H9 (cell line): ENCODE measurements around the gene PDCD10. TPM values are rescaled to one million over a fixed set of nuclear protein-coding genes. Genes with fewer than 3 reads are reported as not detected.
A peak's percentile ranks its signal among the peaks of the same experiment; 100 is the strongest.

Experiments
- DNase-seq: peaks from one replicate; pipeline ENCODE4 v3.0.0-alpha.2; 2017
- H2AFZ ChIP-seq: one replicate; pipeline ENCODE4 v1.6.1; 2013; ENCODE audit warnings: mild to moderate bottlenecking, low read length, control low read depth, moderate library complexity
- H2AK5ac ChIP-seq: 2 replicates; pipeline ENCODE4 v1.6.1; 2013; ENCODE audit warnings: low read length, control low read depth, mixed read lengths; ENCODE audit not compliant: insufficient read length
- H2BK120ac ChIP-seq: one replicate; pipeline ENCODE4 v1.6.1; 2013; ENCODE audit warnings: low read depth, mild to moderate bottlenecking, low read length, control low read depth, inconsistent platforms; ENCODE audit not compliant: poor library complexity, severe bottlenecking
- H2BK12ac ChIP-seq: 2 replicates; pipeline ENCODE4 v1.6.1; 2013; ENCODE audit warnings: low read length, control low read depth, mixed read lengths, low read depth; ENCODE audit not compliant: insufficient read length
- H2BK15ac ChIP-seq: 2 replicates; pipeline ENCODE4 v1.6.1; 2013; ENCODE audit warnings: low read depth, low read length, control low read depth
- H2BK20ac ChIP-seq: one replicate; pipeline ENCODE4 v1.6.1; 2013; ENCODE audit warnings: low read depth, mild to moderate bottlenecking, low read length, control low read depth, inconsistent platforms; ENCODE audit not compliant: poor library complexity, severe bottlenecking
- H2BK5ac ChIP-seq: 2 replicates; pipeline ENCODE4 v1.6.1; 2013; ENCODE audit warnings: low read length, control low read depth, mixed read lengths; ENCODE audit not compliant: insufficient read length
- H3K14ac ChIP-seq: 2 replicates; pipeline ENCODE4 v1.6.1; 2013; ENCODE audit warnings: low read length, control low read depth; ENCODE audit not compliant: insufficient read depth
- H3K18ac ChIP-seq: 2 replicates; pipeline ENCODE4 v1.6.1; 2013; ENCODE audit warnings: low read depth, mild to moderate bottlenecking, mixed read lengths, low read length, control low read depth; ENCODE audit not compliant: insufficient read length
- H3K23ac ChIP-seq: 2 replicates; pipeline ENCODE4 v1.6.1; 2013; ENCODE audit warnings: low read length, control low read depth, mixed read lengths, low read depth; ENCODE audit not compliant: insufficient read length
- H3K23me2 ChIP-seq: 2 replicates; pipeline ENCODE4 v1.6.1; 2013; ENCODE audit warnings: low read depth, mild to moderate bottlenecking, mixed read lengths, low read length, control low read depth; ENCODE audit not compliant: insufficient read length, poor library complexity, severe bottlenecking
- H3K27ac ChIP-seq: 2 replicates; pipeline ENCODE4 v1.5.1; 2013; ENCODE audit warnings: low read length, control low read depth, mixed read lengths, low read depth; ENCODE audit not compliant: insufficient read length
- H3K27me3 ChIP-seq: 2 replicates; pipeline ENCODE4 v1.6.1; 2013; ENCODE audit warnings: low read length, control low read depth, inconsistent platforms; ENCODE audit not compliant: insufficient read depth
- H3K4ac ChIP-seq: 2 replicates; pipeline ENCODE4 v1.6.1; 2013; ENCODE audit warnings: low read depth, mild to moderate bottlenecking, control low read depth, inconsistent platforms, low read length, moderate library complexity
- H3K4me1 ChIP-seq: 2 replicates; pipeline ENCODE4 v1.6.1; 2013; ENCODE audit warnings: low read length, control low read depth, inconsistent platforms; ENCODE audit not compliant: insufficient read depth
- H3K4me2 ChIP-seq: 2 replicates; pipeline ENCODE4 v1.6.1; 2013; ENCODE audit warnings: low read length, control low read depth, mixed read lengths; ENCODE audit not compliant: insufficient read length, insufficient read depth
- H3K56ac ChIP-seq: 2 replicates; pipeline ENCODE4 v1.6.1; 2013; ENCODE audit warnings: low read depth, mild to moderate bottlenecking, mixed read lengths, low read length, control low read depth; ENCODE audit not compliant: insufficient read length
- H3K79me1 ChIP-seq: 2 replicates; pipeline ENCODE4 v1.6.1; 2013; ENCODE audit warnings: low read depth, mild to moderate bottlenecking, moderate library complexity, low read length, control low read depth, inconsistent platforms; ENCODE audit not compliant: insufficient read depth, poor library complexity, severe bottlenecking
- H3K79me2 ChIP-seq: 2 replicates; pipeline ENCODE4 v1.6.1; 2013; ENCODE audit warnings: low read length, control low read depth, inconsistent platforms; ENCODE audit not compliant: insufficient read depth
- H3K9ac ChIP-seq: 2 replicates; pipeline ENCODE4 v1.6.1; 2013; ENCODE audit warnings: low read length, control low read depth, mixed read lengths; ENCODE audit not compliant: insufficient read length; ENCODE audit errors: extremely low read depth
- H3K9me3 ChIP-seq: one replicate; pipeline ENCODE4 v1.6.1; 2013; ENCODE audit warnings: low read depth, low read length, inconsistent platforms; ENCODE audit not compliant: control insufficient read depth
- H3T11ph ChIP-seq: one replicate; pipeline ENCODE4 v1.6.1; 2013; ENCODE audit warnings: mild to moderate bottlenecking, low read length, control low read depth, inconsistent platforms
- H4K20me1 ChIP-seq: one replicate; pipeline ENCODE4 v1.6.1; 2013; ENCODE audit not compliant: control insufficient read depth, insufficient read length, insufficient read depth
- H4K5ac ChIP-seq: 2 replicates; pipeline ENCODE4 v1.6.1; 2013; ENCODE audit warnings: low read depth, mild to moderate bottlenecking, mixed read lengths, low read length, control low read depth; ENCODE audit not compliant: insufficient read length
- H4K8ac ChIP-seq: replicated peaks from 2 replicates; pipeline ENCODE4 v1.6.1; 2013; ENCODE audit warnings: low read length, control low read depth, mixed read lengths, low read depth; ENCODE audit not compliant: insufficient read length
- H4K91ac ChIP-seq: 2 replicates; pipeline ENCODE4 v1.6.1; 2013; ENCODE audit warnings: low read depth, mild to moderate bottlenecking, moderate library complexity, mixed read lengths, low read length, control low read depth; ENCODE audit not compliant: insufficient read length
- H3K27ac Mint-ChIP-seq, 3 experiments: 2 replicates in 2 of 3; 3 replicates in 1 of 3; pipeline ENCODE4 v1.8.0; 2020 to 2021; ENCODE audit warnings: mixed read lengths in 3 of 3, mild to moderate bottlenecking in 1 of 3, moderate library complexity in 1 of 3
- H3K27me3 Mint-ChIP-seq: 2 replicates; pipeline ENCODE4 v1.8.0; 2021; ENCODE audit warnings: low read depth, mild to moderate bottlenecking, moderate library complexity, mixed read lengths
- H3K36me3 Mint-ChIP-seq, 3 experiments: 2 replicates in 2 of 3; 3 replicates in 1 of 3; pipeline ENCODE4 v1.8.0; 2020 to 2021; ENCODE audit warnings: low read depth in 3 of 3, mixed read lengths in 3 of 3; ENCODE audit not compliant: insufficient read depth in 1 of 3
- H3K4me1 Mint-ChIP-seq, 2 experiments: 2 replicates each; pipeline ENCODE4 v1.8.0; 2020; ENCODE audit warnings: mixed read lengths in 2 of 2
- H3K4me3 Mint-ChIP-seq, 2 experiments: 2 replicates in 1 of 2; 3 replicates in 1 of 2; pipeline ENCODE4 v1.8.0; 2020 to 2021; ENCODE audit warnings: mild to moderate bottlenecking in 2 of 2, mixed read lengths in 2 of 2, moderate library complexity in 1 of 2
- H3K9me3 Mint-ChIP-seq, 2 experiments: 2 replicates in 1 of 2; 3 replicates in 1 of 2; pipeline ENCODE4 v1.8.0; 2020; ENCODE audit warnings: mild to moderate bottlenecking in 2 of 2, mixed read lengths in 2 of 2, moderate library complexity in 1 of 2
- WGBS: extraction: QIAGEN DNeasy Blood & Tissue Kit; methylation state at CpG from one replicate; pipeline ENCODE4 v1.1.7; 2013; ENCODE audit warnings: missing lambda C conversion rate, low lambda C conversion rate, mixed read lengths; ENCODE audit not compliant: insufficient read length; ENCODE audit errors: extremely low coverage; 5-methylcytosine and 5-hydroxymethylcytosine counted together
- total RNA-seq: library from RNA; stranded (reverse); gene quantifications from 2 replicates; pipeline ENCODE4 v1.2.1, GENCODE V29; 2021
- TF ChIP-seq, protein P1 (sequence below): fragments of 200-600 bp; sonication (generic); conservative IDR thresholded peaks from 3 replicates; pipeline ENCODE4 v1.8.0; 2021; ENCODE audit warnings: antibody characterized with exemption, mild to moderate bottlenecking

Gene PDCD10
- total RNA-seq, 1 experiment from 2014 or later = 64.3 TPM

DNA sequence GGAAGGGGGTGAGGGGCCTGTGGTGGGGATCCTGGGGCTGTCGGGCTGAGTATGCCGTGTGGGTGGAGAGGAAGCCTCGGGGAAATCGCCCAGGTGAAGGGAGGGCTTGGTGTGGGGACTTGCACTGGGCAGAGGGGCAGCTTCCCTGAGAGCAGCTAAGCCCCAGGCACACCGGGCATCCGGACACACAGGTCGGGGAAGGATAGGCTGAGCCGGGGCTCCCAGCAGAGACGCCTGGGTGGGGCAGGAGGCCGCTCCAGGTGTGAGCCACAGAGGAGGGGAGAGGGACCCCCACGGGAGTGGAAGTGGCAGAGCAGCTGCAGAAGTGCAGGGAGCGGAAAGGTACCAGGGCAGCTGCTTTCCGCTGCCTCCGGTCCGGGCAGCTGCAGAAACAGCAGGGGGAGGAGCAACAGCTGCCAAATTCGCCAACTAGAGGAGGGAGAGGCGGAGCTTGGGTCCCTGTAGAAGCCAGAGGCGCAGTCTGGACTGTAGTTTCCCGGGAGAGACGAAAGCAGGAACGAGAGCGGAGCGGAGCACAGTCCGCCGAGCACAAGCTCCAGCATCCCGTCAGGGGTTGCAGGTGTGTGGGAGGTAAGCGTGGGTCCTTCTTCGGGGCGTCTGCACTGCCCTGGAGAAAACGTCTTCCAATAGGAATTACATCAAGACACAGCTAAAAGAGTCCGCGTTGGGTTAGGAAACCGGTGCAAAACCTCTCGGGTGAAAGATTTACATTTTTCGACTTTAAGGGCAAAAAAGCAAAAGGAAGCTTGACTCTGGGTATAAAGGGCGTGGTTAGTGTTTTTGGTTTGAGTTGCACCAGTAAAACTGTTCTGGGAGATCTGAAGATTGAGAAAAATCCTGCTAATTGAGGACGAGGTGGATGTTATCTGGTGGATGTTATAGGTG, 794 bp upstream of the PDCD10 start, which contains the start of gene SERPINI1:
Gene SERPINI1, plus strand, starts transcription at position 489 of the 906 bp plus-strand sequence. CDS start 53,408 bp downstream, outside the sequence.
- no peak within 1 kb of the TSS for H2AK5ac ChIP-seq
- Mint-ChIP-seq H3K27ac (no peak within 1 kb of the TSS), H3K27me3 (no peaks in the 10 kb centered on the region), H3K4me1 (peaks cover 28 to 29% of the 10 kb centered on the region in 2 experiments), H3K36me3 (no peaks in the 10 kb centered on the region; a peak in 2 of 7 replicates), H3K9me3 (no peaks in the 10 kb centered on the region), H3K4me3 (no peak within 1 kb of the TSS)
- no peak within 1 kb of the TSS for H4K5ac ChIP-seq
- H3K9ac ChIP-seq = peak within 1 kb of the TSS; percentile 97
- H3K79me1 ChIP-seq = no peaks in the 10 kb centered on the region
- no peaks in the 10 kb centered on the region for H3K9me3 ChIP-seq
- no peak within 1 kb of the TSS for H4K8ac ChIP-seq
- DNase-seq = peak; percentile 95
- TF ChIP-seq, protein P1, sequence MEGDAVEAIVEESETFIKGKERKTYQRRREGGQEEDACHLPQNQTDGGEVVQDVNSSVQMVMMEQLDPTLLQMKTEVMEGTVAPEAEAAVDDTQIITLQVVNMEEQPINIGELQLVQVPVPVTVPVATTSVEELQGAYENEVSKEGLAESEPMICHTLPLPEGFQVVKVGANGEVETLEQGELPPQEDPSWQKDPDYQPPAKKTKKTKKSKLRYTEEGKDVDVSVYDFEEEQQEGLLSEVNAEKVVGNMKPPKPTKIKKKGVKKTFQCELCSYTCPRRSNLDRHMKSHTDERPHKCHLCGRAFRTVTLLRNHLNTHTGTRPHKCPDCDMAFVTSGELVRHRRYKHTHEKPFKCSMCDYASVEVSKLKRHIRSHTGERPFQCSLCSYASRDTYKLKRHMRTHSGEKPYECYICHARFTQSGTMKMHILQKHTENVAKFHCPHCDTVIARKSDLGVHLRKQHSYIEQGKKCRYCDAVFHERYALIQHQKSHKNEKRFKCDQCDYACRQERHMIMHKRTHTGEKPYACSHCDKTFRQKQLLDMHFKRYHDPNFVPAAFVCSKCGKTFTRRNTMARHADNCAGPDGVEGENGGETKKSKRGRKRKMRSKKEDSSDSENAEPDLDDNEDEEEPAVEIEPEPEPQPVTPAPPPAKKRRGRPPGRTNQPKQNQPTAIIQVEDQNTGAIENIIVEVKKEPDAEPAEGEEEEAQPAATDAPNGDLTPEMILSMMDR = no peak
- no peak within 1 kb of the TSS for H3K23ac ChIP-seq
- H4K91ac ChIP-seq = no peak within 1 kb of the TSS
- no peak within 1 kb of the TSS for H2BK12ac ChIP-seq
- WGBS = no CpG with 5 or more reads among the region's 37 CpGs
- no peaks in the 10 kb centered on the region for H4K20me1 ChIP-seq
- H2BK20ac ChIP-seq = no peak within 1 kb of the TSS
- no peak within 1 kb of the TSS for H2BK120ac ChIP-seq
- peaks cover 22% of the 10 kb centered on the region for H3K79me2 ChIP-seq
- H3K4me2 ChIP-seq = peak within 1 kb of the TSS; percentile 75
- peak within 1 kb of the TSS; percentile 52 for H2AFZ ChIP-seq
- H2BK15ac ChIP-seq = no peak within 1 kb of the TSS
- H3K27me3 ChIP-seq = no peaks in the 10 kb centered on the region
- H3K14ac ChIP-seq = peak within 1 kb of the TSS; percentile 99
- no peak within 1 kb of the TSS for H3K4ac ChIP-seq
- H3T11ph ChIP-seq = no peak within 1 kb of the TSS
- peak within 1 kb of the TSS; percentile 92 for H3K27ac ChIP-seq
- H3K56ac ChIP-seq = no peak within 1 kb of the TSS
- no peaks in the 10 kb centered on the region for H3K4me1 ChIP-seq
- peak within 1 kb of the TSS; percentile 97 for H3K18ac ChIP-seq
- H3K23me2 ChIP-seq = no peaks in the 10 kb centered on the region
- H2BK5ac ChIP-seq = peak within 1 kb of the TSS; percentile 88
